Activated T-cell treated with anti-CD3 and anti-CD28 coated beads, Interleukin-2, amount 50 U/mL, for 1 hour (primary cell): ENCODE measurements around the gene DNAH7.
"Not testable (repeated sequence)": the region's sequence is repeated elsewhere in the genome, so short reads cannot be mapped to it uniquely, and the experiment has no call there.

ENCODE experiments used
- DNase-seq: peaks from one replicate; pipeline ENCODE4 v3.0.0-alpha.2; 2020

Gene DNAH7

DNA sequence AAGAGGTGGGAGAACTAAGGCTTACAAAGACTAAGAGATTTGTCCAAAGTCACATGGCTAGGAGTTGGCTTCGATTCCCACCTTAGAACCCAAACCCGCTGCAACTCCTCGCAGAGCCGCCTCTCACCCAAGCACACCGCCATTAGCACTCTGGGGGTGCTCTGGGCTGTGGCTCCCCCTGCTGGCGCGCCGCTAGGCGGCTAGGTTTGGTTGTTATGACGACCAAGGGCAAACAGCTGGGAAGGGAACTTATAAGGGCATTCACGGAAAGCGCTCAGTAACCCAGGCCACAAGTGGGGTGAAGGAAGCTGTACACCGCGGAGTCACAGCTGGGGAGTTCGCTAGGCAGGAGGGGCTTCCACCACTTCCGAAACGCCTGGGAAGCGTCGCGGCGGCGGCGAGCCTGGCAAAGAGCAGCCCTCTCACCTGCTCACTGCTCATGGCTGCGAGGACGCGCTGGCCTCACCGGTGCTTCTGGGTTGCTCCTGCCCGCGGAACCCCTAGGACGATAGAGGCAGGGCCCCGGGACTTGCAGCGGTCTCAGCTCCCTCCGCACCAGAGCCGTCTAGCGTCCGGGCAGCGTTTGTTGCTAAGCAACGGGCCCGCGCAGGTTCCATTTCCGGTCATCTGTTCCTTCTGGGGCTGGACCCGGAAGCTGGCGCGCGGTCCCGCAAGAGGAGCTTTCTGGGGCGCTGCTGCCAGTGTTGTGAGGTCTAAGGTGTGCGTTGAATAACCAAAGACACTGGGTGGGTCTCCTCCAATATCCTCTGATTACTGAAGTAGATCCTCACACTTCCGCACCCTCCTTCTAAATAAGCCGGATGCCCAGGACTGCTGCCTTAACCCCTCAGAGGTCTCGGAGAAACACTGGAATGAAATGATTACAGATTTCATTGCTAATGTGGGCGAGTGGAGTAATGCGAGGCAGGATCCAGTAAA, at the start of gene DNAH7:
TSS of gene DNAH7 (minus strand) at position 567 of the 939 bp plus-strand sequence. CDS start at position 441, 126 bp downstream.
- peak; percentile 94 for DNase-seq

DNA sequence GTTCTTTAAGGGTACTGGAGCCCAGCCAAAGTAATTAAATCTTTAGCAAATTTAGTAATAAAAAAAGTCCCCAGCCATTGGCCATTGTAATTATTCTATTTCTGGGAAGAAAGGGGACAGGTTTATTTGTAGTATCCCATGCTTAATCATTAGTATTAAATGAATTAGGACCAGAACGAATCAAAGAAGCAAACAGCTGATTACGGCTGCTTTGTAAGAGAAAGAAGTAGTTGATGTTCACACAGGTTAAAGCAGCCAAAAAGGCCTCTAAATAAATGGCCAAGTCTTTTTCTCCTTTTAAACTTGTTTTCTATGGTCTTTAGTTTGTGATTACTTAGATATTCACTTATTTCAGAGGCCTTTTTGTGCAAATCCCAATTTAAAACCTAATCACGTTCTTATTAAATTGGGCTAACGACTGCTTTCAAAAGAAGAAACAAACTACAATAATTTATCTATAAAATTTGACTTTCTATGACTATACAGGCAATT, 48.6 kb upstream of the DNAH7 start:
- no peak for DNase-seq

DNA sequence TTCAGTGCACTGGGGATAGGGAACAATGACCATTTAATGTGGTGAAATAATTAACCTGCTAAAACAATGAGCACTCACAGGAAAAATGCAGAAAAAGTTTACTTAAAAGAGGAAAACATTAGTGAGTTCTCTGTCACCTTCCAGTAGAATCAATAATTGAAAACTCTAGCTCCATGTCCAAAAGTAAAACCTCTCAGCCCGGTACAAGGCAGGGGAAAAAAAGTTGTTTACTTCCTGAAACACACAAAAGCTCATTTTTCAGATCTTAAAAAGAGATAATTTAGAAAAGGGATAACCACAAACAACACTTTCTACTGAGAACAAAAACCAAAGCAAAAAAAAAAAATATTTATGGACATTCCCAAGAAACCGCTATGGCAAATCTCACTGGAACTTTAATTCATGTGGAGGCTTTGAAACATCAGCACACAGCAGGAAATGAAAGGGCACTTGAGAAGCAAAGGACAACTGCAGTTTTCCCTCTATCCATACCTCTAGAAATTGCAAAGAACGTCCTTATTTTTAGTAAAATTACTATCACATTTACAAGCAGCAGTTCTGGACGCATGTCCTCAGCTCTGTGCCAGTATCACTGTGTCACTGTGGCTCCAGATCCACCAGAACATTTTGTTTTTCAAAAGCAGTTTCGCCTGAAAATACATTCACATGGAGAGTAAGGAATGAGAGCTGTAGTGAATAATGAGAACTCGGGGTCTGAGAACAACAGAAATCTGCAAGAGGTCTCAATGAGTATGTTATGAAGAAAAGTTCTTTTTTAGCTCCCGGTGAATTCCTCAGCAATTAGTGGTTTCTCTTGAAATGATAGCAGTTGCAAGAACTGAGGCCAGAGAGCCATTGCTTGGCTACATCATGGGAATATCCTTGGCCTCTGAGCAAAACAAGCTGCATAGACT, 44.7 kb upstream of the DNAH7 start:
- no peak for DNase-seq

DNA sequence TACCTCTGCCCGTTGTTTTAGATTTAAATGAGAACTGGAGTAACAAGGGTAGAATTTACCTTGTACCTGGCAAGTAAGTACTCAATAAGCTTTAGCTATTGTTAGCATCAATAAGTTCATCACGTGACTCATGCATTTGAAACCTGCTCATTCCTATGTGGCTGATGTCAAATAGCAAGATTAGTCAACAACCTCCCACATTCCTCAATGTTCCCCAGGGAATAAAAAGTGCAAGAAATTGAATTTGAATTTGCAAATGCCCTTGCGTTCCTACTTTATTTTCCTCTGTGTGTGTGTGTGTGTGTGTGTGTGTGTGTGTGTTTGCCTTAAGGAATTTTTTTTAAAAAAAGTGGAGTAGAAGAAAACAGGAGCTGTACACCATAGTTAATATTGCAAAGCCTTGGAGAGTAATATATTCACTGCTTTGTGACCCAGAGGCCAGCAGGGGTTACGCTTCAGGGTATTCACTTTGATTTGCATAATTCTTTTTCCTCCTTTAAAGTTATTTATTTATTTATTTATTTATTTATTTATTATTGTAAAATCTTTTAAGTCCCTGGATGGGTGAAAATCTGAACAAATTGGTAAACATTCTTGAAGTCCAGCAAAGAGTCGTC, 43.9 kb upstream of the DNAH7 start:
- DNase-seq = no peak

DNA sequence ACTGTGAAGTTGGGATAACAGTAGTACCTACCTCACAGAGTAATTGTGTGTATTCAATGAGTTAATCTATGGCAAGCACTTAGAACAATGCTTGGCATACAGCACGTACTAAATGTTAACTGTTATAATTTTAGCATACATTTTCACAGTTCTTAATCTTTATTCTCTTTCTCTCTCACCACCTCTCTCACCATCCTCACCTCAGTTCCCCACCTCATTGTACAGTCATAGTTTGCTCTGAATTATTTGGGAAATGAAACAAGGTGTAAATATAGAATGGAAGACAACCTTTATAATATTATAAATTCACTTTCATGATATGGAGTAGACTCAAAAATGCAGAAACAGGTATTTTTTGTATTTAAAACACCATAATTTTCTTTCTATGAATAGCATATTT, 40.0 kb upstream of the DNAH7 start:
- DNase-seq = no peak

DNA sequence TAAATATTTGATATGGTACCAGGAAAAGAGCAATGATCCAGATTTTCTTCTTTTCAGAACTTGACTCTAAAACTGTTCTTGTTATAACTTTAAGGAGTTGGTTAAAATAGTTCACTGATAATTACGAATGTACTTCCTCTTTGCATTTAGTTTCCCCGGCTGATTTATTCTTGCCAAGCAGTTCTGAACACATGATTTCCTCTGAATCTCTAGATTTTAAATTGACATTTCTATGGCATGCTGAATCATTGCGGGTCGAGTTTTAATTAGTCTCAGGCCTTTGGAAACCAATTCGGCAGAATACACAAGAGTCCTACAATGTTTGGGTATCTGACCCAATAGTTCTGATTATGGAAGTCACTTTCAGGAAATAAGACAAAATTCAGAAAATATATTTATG, 37.3 kb upstream of the DNAH7 start:
- no peak for DNase-seq

DNA sequence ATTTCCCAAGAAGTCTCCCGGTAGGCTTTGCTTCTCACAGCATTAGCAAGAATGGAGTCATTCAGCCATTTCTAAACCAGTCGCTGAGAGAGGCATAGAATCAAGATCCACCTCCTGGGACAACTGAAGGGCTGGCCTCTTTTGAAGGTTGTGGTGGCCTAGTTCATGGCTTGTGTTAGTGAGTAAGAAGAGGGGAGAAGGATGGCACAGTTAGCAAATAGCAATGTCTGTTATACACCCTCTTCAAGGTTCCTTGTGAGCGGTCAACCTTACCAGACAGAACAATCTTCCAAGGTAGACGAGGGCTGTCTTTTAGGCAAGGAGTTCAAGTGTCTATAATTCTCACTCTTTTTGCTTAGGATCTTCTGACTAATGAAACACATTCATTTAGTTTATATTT, 35.4 kb upstream of the DNAH7 start:
- no peak for DNase-seq

DNA sequence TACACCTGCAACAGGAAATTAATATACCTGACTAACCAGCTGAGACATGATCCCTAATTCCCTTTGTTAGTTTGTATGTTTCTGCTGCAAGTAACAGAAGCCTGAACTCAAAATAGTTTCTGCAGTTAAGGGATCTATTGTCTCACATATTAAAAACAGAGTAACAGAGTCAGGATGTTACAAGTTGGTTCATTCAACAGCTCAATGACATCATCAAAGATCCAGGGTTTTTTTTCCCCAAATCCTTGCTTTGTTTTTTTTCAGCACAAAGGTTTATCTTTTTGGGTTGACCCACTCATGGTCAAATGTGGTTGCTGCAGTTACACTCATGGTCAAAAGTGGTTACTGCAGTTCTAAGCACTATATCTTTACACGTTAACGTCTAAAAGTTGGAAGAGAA, 35.0 kb upstream of the DNAH7 start:
- no peak for DNase-seq

DNA sequence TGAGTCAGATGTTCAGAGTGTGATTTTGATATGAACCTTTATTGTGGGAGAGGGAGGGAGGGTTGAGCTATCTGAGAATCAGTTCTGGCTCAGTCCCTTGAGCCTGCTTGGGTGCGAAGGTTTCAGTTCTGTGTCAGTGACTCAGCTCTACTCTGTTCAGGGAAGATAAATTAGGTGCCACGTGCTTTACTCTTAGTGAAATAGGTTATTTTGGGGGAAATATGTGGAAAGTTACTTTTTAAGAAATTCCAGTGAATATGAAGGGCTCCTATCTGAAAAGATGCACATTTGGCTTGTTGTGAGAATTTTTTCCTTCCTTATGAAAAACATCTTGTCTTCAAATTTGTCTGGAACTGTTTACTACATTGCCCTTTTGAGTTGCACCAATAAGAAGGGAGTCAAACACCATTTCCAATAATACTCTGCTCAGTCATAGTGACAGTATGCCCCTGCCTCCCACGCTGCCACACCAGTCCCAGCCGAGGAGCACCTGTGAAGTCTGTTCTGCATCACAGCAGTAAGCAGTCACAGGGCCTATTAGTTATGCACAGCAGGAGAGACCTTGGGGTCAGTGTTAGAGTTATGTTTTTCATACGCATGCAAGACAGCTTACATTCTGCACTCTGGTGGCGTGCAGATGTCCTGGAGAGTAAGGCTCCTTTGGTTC, 32.8 kb upstream of the DNAH7 start:
- DNase-seq = no peak

DNA sequence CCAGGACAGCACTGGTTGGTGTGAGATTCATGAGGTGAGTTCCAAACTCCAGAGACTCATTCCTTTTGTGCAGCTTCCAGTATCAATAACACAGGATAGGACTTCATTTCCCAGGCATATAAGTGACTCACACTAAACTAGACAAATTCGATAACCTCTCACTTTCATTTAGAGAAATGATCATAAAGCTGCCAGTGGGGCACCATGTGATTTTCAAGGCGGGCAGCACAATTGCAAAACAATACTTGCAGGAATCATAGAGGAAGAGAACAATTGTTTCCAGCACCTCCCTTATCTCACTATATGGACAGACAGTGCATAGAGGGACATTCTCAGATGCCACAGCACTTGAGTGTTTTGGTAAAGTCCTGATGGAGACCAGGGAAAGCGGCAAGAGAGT, 31.3 kb upstream of the DNAH7 start:
- DNase-seq = no peak

DNA sequence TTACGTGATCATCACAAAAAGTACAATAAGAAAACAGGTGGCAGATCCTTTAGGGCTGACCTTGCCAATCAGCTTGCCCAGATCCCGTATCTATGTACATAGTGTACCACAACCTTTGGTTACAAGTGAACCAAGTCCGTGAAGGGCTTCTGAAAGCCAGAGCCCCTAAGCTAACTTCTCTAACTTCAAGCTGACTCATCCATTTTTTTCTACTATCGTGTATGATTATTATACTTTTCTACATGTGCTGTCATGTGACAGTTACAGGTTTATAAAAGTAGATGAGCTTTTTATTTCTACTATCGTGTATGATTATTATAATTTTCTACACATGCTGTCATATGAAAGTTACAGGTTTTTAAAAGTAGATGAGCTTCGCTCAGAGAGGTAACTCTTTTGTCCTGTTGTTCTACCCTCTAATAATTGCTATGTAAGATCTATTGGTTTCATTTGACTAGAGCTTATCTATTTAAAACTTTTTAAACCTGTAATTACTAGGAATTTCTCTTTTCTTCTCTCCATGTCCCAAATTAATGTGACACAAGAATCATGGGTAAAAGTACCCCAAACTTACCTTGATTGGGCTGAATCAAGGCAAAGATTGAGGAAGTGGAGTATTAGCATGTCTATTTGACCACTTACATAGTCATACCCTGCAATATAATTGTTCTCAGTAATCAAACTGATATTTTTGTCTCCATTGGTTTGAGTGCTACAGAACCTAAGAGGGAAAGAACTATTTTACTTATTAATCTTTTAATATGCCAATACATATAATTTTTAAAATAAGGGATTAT, 29.4 kb upstream of the DNAH7 start:
- DNase-seq = no peak

DNA sequence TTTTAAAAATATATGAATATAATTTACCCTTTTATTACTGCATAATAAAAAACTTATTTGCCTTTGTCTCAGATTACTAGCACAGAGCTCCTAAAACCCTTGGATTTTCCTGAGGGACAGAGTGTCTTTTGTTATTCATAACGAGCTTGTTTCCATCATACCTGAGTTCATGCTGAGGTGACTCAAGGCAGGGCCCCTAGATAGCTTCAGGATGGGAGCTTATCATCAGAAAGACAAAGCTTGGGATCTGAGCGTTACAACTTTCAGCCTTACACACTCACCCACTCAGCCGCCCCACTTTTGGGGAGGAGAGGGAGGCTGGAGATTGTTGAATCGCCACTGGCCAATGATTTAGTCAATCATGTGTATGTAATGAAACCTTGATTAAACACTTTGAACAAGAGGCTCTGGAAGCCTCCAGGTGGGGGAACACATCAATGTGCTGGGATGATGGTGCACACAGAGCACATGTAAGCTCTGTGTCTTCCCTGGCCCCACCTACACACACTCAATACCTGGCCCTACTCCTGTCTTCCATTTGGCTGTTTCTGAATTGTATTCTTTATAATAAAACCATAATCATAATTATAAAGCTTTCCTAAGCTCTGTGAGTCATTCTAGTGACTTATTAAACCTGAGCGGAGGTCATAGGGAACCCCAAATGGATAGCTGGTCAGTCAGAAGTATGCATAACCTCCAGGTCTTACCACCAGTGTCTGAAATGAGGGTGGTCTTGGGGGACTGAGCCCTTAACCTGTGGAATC, 28.5 kb upstream of the DNAH7 start:
- DNase-seq = no peak

DNA sequence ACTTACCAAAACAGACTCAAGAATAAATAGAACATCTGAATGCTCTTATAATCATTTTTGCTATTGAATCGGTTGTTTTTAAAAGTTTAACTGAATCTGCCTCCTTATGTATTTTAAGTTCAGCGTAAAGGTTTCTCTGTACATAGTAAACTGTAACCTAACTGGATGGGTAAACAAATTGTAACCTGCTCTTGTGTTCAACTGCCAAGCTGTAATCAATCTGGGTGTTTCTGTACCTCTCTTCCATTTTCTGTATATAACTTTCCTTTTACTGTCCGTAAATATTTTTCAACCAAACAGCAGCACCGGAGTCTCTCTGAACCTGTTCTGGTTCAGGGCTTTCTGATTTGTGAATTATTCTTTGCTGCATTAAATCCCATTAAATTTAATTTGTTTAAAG, 27.6 kb upstream of the DNAH7 start:
- DNase-seq = no peak

DNA sequence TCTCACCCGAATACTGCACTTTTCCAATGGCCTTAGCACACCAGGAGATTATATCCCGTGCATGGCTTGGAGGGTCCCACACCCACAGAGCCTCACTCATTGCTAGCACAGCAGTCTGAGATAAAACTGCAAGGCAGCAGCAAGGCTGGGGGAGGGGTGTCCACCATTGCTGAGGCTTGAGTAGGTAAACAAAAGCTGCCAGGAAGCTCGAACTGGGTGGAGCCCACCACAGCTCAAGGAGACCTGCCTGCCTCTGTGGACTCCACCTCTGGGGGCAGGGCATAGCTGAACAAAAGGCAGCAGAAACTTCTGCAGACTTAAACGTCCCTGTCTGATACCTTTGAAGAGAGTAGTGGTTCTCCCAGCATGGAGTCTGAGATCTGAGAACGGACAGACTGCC, 20.8 kb upstream of the DNAH7 start:
- DNase-seq = not testable (repeated sequence)

DNA sequence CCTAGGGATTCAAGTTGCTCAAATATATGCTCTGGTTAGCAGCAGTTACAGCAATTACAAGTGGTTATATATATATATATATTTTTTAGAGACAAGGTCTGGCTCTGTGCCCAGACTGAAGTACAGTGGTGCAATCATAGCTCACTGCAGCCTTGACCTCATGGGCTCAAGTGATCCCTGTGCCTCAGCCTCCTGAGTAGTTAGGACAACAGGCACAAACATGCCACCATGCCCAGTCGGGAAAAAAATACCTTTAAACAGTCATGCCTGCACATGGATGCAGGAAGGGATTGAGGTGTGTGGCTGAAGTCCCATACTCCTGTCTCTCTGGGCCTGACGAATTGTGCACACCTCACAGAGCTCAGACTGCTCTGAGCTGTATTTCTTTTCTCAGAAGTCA, 19.6 kb upstream of the DNAH7 start:
- DNase-seq = no peak

DNA sequence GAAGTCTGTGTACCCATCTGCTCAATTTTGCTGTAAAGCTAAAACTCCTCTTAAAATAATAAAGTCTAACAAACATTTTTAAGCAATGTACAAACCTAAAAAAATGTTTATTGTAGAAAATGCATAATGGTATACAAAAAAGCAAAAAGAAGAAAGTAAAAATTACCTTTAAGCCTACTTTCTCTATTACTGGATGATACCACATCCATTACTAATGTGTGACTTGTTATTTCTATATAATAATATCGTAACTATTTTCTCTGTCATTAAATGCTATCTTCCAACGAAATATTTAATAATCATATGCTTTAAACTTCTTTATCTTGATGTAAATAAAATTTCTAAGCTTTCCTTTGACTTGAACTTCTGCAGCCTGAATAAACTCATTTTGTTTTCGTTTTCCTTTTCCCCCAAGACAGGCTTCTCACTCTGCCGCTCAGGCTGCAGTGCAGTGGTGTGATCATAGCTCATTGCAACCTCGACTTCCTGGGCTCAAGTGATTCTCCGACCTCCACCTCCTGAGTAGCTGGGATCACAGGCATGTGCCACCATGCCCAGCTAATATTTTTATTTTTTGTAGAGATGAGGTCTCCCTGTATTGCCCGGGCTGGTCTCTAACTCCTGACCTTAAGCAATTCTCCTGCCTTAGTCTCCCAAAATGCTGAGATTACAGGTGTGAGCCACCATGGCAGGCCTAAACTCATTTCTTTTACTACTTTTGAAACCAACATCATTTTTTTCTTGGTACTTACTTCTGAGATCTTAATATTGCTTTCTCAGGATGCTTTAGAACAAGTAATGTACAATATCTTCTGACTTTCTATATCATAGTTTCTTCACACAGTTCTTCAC, 18.1 kb upstream of the DNAH7 start:
- no peak for DNase-seq

DNA sequence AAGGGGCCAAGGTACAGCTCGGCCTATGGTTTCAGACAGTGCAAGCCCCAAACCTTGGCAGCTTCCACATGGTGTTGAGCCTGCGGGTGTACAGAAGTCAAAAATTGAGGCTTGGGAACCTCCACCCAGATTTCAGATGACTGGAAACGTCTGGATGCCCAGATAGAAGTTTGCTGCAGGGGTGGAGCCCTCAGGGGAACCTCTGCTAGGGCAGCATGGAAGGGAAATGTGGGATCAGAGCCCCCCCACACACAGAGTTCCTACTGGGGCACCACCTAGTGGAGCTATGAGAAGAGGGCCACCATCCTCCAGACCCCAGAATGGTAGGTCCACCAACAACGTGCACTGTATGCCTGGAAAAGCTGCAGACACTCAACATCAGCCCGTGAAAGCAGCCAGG, 15.0 kb upstream of the DNAH7 start:
- no peak for DNase-seq

DNA sequence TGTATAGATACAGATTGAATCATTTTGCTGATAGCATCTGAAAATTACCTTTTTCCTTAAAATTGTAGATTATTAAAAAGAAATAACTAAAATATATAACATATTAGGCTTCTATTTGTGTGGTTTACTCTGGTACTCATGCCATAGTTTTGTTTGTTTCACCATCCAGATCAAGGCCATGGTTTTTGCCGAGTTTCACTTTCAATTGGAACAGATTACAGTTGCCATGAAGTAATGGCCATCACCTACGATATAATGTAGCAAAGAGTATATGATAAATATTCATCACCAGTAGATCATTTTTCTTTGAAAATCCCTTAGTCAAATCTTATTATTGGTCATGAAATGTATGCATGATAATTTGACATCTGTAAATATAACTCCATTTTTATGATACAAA, 11.9 kb upstream of the DNAH7 start:
- DNase-seq = no peak

DNA sequence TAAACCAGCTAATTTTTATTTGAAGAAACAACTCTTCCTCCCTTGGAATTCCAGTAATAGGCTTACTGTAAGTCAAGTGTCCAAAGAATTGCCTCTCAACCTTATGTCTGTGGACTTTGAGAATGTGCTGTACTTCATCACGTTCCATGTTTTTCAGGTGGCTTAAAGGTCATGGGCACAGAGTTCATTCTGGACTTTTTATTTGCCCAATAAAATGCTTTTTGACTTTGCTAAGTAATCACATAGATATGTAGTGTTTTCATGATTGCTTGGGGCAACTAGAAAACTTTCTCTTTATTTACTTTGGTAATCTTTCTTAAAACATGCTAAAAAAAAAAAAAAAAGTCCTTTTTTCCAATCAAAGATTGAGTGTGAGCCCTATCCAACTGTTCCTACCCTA, 10.4 kb upstream of the DNAH7 start:
- DNase-seq = no peak

DNA sequence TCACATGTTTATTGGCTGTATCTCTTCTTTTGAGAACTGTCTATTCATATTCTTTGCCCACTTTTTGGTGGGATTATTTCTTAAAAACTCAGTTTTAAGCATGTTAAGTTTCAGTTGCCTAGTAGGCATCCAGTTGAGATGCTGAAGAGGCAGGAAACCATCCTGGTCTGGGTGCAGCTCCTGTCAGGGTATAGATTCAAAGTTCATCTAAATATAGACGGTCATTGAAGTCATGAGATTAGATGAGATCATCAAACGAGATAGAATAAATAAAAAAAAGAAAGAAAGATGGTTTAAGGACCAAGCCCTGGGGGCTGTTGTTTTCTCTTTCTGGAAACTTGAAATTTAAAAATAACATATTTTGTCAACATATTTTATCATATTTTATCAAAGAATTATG, 9.2 kb upstream of the DNAH7 start:
- no peak for DNase-seq
